ENCODE data around the gene KAZALD1.

The KAZALD1 gene

DNA sequence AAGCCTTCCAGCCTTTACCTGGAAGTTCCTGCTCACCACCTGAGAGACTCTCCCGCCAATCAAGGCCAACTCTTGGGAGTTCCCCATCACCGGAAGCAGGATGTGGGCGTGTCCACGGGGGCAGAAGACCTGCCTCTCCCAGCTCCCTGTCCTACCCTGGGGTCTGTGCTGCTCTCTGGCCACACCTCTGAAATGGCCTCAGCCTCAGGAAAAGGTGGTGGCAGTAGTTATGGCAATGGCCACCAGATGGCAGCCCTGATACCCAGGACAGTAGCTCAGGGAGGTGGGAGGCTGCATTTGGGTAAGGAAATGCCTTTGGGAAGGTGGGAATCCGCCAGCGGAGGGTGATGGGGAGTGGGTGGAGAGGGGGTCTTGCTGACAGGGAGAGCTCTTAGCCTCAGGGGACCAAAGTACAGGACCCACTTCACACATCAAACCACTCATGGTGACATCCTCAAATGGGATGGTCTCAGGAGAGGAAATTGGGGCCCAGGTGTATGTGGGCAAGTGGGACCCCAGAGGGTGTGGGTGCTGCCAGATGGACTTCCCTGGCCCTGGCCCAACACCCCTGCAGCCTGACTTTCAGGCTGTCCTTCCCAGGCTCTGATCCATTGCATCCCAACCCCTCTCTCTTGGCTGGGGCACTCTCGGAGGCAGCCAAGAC is 33.9 kb downstream of the KAZALD1 start:
- peak; percentile 55 for DNase-seq (ENCODE audit: low read depth)

DNA sequence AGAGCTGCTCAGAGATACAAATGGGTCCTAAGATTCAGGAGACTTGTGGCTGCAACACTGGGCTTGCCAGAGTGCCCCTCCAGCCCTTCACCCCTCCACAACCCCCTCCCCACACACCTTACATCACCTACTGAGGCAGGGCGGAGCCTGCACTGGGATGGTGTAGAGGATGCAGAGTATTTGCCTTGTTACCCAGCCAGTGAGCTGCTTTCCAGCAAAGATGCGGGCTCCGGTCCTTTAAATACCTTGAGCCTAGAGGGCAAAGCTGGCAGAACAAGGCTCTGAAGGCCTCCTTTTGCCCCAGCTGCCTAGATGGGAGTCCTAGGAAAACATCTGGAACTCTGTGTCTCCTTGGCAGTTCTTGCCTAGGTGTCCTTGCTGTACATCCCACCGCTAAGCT is 34.6 kb downstream of the KAZALD1 start:
- no peak for DNase-seq (ENCODE audit: low read depth)

DNA sequence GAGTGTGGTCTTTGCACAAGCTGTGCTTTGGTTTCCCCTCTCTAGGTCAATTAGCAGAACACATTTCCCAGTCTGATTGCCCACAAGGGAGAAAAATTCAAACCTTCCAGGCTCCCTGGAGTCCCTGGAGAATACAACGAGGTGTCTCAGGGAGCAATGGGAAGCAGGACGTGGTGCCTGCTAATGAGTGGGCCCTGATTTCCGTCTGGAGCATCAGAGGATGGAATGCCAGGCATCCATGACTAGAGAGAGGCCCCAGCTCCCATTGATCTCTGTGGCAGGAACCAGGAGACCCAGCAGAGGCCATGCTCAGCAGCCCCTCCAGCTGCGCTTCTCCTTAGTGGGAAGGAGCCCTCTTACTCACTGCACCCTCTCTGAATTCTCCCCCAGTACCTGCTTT is 36.1 kb downstream of the KAZALD1 start:
- DNase-seq (ENCODE audit: low read depth): no peak

DNA sequence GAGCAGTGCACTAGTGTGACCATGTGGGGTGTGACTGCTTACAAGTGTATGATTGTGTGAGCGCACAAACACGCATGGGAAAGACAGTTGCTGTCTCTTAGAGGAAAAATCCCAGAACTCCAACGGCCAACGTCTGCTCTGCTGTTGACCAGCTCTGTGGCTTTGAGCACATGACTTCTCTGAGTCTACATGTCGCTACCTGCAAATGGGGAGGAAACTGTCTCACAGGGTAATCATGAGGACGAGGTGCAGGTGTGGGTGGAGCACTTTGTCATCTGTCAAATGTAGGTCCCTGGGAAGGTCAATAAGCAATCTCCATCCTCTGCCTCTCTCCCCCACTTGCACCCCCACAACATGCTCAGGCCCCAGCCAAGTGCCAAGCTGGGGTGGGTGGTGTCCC is 38.1 kb downstream of the KAZALD1 start:
- no peak for DNase-seq (ENCODE audit: low read depth)

DNA sequence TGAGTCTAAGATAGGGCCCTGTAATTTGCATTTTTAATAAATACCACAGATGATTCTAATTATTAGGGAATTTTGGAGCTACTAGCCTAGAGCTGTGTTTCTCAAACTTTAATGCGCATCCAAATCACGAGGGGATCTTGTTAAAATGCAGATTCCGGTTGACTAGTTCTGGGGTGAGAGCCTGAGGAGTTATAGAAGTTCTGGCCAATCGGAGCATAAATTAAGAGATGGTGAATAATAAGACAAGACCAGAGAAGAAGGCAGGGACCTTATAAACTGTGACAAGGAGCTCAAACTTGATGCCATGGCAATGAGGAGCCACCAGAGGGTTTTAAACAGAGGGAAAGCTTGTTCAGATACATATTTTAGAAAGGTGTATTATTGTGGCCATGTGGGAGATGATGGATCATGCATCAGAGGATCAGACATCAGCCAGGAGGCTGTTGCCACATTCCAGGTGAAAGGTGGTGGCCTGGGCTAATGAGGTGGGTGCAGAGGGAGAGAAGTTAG is 39.6 kb downstream of the KAZALD1 start:
- DNase-seq (ENCODE audit: low read depth): no peak

DNA sequence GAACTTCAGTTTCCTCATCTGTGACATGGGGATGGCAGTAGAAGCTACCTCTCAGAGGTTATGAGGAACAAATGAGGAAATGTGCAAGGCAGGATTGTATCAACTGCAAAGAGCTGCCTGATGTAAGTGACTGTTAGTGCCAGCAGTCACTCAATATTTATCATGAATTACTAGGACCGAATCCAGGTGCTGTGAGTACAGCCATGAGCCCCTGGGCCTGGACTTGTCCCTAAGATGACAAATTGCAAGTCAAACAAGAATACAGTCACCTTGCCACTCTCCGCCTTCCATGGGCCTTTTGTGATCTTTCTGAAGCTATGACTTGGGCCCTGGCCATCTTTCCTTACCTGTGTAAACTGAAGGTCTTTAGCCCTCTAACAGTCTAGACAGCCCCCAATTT is 41.6 kb downstream of the KAZALD1 start:
- no peak for DNase-seq (ENCODE audit: low read depth)

DNA sequence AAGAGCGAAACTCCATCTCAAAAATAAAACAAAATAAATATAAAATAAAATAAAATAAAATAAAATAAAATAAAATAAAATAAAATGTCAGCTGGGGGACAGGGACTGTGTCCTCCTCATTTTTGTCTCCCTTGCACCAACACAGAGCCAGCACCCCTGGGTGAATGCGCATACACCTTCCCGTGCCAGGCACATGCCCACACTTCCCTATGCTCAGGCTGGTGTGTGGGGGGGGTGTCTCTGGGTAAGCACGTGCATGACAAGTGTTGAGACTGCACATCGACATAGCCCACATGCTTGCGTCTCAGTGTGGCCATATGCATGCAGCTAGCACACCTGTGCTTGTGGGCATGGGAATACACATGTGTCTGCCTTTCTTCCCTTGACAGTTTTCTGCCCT is 44.6 kb downstream of the KAZALD1 start:
- DNase-seq (ENCODE audit: low read depth): no peak

DNA sequence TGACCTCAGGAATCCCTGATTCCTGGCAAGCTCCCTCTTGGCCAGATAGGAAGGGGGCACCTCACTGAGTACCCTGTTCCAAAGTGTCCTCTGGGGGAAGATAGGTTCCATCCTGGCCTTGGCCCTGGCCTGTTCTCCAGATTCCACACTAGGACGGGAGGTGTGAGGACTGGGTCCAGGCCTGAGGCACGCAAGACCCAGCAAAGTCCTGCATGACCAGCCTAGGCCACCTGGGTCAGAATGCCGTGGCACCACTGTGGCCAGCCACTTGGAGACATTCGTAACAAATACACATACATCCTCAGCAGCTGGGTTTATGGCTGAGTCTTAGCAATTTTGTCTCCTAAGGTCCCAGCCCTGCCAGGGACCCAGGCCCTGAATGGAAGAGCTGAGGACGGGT is 46.0 kb downstream of the KAZALD1 start:
- no peak for DNase-seq (ENCODE audit: low read depth)

DNA sequence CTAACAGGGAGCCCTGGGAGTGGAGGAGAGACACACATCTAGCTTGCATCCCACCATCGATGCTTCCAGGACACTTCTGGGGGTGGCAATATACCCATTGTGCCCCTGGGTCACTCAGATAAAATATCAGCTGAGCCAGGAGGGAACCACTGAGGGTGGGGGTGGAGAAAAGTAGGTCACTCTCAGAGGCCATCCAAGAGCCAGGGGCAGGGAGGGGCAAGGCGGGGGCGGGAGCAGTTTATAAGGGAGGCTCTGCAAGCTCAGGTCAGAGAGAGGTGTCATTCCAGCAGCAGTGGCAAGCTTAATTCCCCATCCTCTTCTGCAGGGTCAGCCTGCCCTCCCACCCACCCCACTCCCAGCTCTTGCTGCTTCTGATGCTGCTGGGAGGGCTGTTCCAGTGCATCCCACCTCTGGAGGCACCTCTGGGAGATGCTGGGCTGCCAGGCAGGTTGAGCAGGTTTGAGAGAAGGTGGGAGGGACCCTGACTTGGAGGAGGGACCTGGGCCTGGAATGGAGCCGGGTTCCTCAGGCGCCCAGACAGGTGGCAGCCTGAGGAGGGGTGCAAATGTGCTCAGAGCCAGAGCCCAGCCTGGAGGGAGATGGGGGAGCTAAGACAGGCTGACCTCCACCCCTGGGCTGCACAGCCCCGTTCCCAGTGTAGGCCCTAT is 49.2 kb downstream of the KAZALD1 start:
- DNase-seq (ENCODE audit: low read depth): no peak

DNA sequence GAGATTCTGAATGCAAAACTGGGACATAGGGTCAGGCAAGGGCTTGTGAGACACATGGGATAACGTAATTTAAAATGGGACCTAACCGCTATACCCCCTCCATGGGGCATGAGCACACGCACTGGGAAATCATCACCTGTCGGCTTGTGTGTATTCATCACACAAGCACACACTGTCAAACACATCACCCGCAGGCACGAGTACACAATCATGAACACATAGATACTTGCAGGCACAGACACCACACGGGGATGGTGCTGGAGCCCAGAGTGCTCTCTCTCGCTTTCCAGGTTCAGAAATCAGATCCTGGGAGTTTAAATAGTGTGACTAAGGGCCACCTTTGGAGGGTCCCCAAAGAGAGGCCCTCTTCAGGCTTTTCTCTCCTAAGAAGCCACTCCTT is 49.8 kb downstream of the KAZALD1 start:
- DNase-seq (ENCODE audit: low read depth): no peak

DNA sequence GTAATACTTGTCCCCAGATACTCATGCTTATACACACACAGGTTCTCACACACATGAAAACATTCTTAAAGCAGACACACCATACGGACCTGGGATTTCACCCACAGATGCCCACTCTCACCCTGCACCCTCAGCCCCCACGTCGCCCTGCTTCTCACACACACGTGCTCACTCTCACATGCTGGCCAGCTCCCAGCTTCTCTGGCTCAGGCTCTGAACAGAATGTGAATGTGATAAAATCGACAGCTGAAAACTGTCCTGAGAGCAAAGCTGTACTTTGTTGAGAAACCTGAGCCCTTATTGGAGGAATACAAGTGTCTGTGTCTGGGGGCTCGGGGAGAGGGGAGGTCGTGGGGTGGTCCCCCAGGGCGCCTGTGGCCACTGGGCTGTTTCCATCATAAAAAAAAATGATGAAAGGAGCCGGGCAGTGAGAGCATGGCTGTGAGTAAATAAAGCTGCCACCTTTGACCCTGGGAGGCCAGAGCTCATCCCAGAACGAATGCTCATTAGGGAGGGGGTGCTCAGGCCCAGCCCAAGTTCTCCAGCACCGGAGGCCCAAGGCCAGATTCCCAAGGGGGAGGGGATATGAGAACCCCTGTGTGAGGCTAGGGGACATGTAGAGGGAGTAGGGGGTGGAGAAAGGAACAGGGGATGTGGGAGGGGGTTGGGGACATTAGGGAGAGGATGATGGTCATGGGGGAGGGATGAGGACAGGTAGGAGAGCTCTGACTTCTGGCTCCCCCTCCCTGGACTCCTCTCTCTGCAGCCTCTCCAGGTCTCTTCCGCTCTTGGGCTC is 51.2 kb downstream of the KAZALD1 start:
- DNase-seq (ENCODE audit: low read depth): no peak

DNA sequence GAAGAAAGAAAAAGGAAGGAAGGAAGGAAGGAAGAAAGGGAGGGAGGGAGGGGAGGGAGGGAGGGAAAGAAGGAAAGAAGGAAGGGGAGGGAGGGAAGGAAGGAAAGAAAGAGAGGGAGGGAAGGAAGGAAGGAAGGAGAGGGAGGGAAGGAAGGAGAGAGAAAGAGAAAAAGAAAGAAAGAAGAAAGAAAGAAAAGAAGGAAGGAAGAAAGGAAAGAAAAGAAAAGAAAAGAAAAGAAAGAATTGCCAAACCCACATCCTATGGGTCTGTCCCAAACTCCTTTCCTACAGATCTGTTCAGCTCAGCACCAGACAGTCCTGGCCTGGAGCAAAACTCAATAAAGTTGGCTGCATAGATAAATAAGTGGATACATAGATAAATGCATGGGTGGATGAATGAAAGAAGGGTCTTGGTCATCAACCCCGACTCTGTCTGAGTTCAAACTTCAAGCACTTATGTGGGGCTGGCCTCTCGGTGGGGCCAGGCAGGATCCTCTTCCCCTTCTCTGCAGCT is 52.2 kb downstream of the KAZALD1 start:
- no peak for DNase-seq (ENCODE audit: low read depth)

DNA sequence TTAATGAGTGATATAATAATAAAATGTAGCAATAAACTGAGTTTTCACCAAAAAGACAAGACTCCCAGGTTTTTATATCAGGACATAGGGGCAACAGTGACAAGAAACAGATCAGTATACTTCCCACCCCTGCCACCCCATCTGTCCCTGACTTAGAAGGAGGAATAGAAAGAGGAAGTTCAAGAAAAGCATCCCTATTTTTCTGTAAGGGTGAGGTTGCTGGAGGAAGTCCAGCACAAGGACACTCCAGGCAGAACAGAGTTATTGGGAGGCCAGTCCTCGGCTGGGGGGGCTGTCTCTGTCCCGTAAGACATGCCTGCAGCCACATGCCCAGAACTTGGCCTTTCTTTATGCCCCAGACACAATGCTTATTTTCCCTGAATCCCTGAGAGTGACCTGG is 52.9 kb downstream of the KAZALD1 start:
- no peak for DNase-seq (ENCODE audit: low read depth)

All from activated T-cell treated with anti-CD3 and anti-CD28 coated beads for 1 hour (primary cell).